ENCODE results near the gene AUP1. TPM values are rescaled to one million over a fixed set of nuclear protein-coding genes. Genes with fewer than 3 reads are reported as not detected.

AUP1 gene
- total and polyA plus RNA-seq, 10 of the 15 experiments (the other 5 are each of a cell fraction or from before 2014, with no cell fraction given): 39.1 to 215 (median 138) TPM

DNA sequence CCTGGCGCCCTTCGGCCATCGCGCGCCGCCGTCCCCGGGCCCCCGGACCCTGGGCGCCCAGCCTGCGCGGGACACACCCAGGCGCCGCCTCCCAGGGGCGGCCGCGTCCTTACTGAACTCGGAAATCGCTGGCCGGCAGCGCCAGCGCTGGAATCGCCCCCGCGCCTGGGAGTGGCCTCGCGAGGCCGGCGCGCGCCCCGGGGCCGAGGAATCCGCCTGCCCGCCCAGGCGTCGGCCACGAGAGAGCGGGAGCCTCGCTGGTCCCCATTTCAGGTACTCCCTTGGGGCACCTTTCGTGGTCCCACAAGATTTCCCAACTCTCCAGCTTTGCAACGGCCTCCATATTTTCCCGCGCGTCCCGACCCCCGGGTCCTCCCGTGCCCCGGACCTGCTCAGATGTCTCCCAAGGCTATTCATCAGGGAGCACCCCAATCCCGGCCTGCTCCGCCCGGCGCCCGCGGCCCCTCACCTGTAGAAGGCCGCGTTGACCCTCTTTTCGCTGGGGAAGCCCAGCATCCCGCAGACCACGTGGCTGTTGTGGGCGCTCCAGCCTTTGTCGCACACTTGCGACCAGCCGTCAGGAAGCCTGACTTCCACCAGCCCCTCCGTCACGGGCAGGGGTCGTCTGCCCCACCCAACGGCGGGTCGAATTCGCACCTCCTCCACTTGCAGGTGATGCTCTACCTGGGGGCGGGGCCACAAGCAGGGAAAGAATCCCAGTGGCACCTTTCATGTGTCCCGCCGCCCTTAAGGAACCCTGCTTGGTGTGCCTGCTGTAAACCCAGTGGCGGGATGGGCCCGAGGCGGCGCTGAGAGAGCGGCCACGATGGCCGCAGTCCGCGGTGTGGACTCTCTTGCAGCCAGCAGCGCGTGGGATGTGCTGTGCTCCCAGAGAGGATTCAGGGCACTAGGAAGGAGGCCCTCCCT is 19.7 kb upstream of the AUP1 start (continued):
- TF ChIP-seq, protein P1, sequence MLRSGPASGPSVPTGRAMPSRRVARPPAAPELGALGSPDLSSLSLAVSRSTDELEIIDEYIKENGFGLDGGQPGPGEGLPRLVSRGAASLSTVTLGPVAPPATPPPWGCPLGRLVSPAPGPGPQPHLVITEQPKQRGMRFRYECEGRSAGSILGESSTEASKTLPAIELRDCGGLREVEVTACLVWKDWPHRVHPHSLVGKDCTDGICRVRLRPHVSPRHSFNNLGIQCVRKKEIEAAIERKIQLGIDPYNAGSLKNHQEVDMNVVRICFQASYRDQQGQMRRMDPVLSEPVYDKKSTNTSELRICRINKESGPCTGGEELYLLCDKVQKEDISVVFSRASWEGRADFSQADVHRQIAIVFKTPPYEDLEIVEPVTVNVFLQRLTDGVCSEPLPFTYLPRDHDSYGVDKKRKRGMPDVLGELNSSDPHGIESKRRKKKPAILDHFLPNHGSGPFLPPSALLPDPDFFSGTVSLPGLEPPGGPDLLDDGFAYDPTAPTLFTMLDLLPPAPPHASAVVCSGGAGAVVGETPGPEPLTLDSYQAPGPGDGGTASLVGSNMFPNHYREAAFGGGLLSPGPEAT (IDR thresholded peaks at IDR 0.05; ENCODE audit: low read depth): peak; percentile 37; the same call in 1 of the 2 replicates
- peak; percentile 57 for TF ChIP-seq MEF2B (IDR thresholded peaks at IDR 0.05; ENCODE audit: partially characterized antibody, poor library complexity, severe bottlenecking)
- no peak for TF ChIP-seq RUNX3 (IDR thresholded peaks at IDR 0.05; ENCODE audit: low read length)
- no peak for TF ChIP-seq SMC3 (IDR thresholded peaks at IDR 0.05; ENCODE audit: borderline replicate concordance, low read length)
- TF ChIP-seq RAD51 (IDR thresholded peaks at IDR 0.05): peak; percentile 58
- no peak for TF ChIP-seq MYB (IDR thresholded peaks at IDR 0.05; ENCODE audit: borderline replicate concordance, low read depth, low read length)
- TF ChIP-seq ETV6 (conservative IDR thresholded peaks at IDR 0.05 in 1 of 2, IDR thresholded peaks at IDR 0.05 in 1 of 2; ENCODE audit: borderline replicate concordance in 1 of 2, low read depth in 1 of 2): no peak; a peak in 1 of 4 replicates
- no peak for TF ChIP-seq SMAD1 (IDR thresholded peaks at IDR 0.05; ENCODE audit: low read depth, partially characterized antibody)
- TF ChIP-seq, protein P2, sequence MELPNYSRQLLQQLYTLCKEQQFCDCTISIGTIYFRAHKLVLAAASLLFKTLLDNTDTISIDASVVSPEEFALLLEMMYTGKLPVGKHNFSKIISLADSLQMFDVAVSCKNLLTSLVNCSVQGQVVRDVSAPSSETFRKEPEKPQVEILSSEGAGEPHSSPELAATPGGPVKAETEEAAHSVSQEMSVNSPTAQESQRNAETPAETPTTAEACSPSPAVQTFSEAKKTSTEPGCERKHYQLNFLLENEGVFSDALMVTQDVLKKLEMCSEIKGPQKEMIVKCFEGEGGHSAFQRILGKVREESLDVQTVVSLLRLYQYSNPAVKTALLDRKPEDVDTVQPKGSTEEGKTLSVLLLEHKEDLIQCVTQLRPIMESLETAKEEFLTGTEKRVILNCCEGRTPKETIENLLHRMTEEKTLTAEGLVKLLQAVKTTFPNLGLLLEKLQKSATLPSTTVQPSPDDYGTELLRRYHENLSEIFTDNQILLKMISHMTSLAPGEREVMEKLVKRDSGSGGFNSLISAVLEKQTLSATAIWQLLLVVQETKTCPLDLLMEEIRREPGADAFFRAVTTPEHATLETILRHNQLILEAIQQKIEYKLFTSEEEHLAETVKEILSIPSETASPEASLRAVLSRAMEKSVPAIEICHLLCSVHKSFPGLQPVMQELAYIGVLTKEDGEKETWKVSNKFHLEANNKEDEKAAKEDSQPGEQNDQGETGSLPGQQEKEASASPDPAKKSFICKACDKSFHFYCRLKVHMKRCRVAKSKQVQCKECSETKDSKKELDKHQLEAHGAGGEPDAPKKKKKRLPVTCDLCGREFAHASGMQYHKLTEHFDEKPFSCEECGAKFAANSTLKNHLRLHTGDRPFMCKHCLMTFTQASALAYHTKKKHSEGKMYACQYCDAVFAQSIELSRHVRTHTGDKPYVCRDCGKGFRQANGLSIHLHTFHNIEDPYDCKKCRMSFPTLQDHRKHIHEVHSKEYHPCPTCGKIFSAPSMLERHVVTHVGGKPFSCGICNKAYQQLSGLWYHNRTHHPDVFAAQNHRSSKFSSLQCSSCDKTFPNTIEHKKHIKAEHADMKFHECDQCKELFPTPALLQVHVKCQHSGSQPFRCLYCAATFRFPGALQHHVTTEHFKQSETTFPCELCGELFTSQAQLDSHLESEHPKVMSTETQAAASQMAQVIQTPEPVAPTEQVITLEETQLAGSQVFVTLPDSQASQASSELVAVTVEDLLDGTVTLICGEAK (IDR thresholded peaks at IDR 0.05; ENCODE audit: borderline replicate concordance): no peak
- TF ChIP-seq, protein P3, sequence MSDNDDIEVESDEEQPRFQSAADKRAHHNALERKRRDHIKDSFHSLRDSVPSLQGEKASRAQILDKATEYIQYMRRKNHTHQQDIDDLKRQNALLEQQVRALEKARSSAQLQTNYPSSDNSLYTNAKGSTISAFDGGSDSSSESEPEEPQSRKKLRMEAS (IDR thresholded peaks at IDR 0.05; ENCODE audit: low read depth, low read length): peak; percentile 24; the same call in 1 of the 2 replicates
- TF ChIP-seq, protein P4, sequence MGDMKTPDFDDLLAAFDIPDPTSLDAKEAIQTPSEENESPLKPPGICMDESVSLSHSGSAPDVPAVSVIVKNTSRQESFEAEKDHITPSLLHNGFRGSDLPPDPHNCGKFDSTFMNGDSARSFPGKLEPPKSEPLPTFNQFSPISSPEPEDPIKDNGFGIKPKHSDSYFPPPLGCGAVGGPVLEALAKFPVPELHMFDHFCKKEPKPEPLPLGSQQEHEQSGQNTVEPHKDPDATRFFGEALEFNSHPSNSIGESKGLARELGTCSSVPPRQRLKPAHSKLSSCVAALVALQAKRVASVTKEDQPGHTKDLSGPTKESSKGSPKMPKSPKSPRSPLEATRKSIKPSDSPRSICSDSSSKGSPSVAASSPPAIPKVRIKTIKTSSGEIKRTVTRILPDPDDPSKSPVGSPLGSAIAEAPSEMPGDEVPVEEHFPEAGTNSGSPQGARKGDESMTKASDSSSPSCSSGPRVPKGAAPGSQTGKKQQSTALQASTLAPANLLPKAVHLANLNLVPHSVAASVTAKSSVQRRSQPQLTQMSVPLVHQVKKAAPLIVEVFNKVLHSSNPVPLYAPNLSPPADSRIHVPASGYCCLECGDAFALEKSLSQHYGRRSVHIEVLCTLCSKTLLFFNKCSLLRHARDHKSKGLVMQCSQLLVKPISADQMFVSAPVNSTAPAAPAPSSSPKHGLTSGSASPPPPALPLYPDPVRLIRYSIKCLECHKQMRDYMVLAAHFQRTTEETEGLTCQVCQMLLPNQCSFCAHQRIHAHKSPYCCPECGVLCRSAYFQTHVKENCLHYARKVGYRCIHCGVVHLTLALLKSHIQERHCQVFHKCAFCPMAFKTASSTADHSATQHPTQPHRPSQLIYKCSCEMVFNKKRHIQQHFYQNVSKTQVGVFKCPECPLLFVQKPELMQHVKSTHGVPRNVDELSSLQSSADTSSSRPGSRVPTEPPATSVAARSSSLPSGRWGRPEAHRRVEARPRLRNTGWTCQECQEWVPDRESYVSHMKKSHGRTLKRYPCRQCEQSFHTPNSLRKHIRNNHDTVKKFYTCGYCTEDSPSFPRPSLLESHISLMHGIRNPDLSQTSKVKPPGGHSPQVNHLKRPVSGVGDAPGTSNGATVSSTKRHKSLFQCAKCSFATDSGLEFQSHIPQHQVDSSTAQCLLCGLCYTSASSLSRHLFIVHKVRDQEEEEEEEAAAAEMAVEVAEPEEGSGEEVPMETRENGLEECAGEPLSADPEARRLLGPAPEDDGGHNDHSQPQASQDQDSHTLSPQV (IDR thresholded peaks at IDR 0.05): 0 out of 2 replicates have a peak, but pooled peaks have one; percentile 18
- TF ChIP-seq TCF3 (IDR thresholded peaks at IDR 0.05; ENCODE audit: borderline replicate concordance, insufficient read depth, low read depth, low read length): no peak
- TF ChIP-seq HCFC1 (IDR thresholded peaks at IDR 0.05; ENCODE audit: low read length): no peak
- TF ChIP-seq POLR2AphosphoS5 (IDR thresholded peaks at IDR 0.05; ENCODE audit: low read length): no peak
- no peak for TF ChIP-seq ATF7 (IDR thresholded peaks at IDR 0.05; ENCODE audit: low read depth)
- TF ChIP-seq, protein P5, sequence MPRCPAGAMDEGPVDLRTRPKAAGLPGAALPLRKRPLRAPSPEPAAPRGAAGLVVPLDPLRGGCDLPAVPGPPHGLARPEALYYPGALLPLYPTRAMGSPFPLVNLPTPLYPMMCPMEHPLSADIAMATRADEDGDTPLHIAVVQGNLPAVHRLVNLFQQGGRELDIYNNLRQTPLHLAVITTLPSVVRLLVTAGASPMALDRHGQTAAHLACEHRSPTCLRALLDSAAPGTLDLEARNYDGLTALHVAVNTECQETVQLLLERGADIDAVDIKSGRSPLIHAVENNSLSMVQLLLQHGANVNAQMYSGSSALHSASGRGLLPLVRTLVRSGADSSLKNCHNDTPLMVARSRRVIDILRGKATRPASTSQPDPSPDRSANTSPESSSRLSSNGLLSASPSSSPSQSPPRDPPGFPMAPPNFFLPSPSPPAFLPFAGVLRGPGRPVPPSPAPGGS (IDR thresholded peaks at IDR 0.05; ENCODE audit: borderline replicate concordance, insufficient read depth, low read depth, low read length, poor library complexity, severe bottlenecking): no peak

All from GM12878 (cell line).